Liver (tissue), 9 donors: ENCODE results near the gene TULP4. TPM values are rescaled to one million over a fixed set of nuclear protein-coding genes. Genes with fewer than 3 reads are reported as not detected.

Source experiments
- DNase-seq: peaks from one replicate; pipeline ENCODE4 v3.0.0-alpha.2; 2017; ENCODE audit warnings: low spot score
- H3K27ac ChIP-seq, 2 donors: one replicate each; pipeline ENCODE4 v1.7.0; 2013; ENCODE audit warnings: inconsistent platforms in 2 of 2, low read length in 2 of 2, control low read depth in 1 of 2, low read depth in 1 of 2, mild to moderate bottlenecking in 1 of 2
- H3K27me3 ChIP-seq, 4 donors: one replicate each; pipeline versions ENCODE4 v1.6.1 to v1.7.0; 2013; ENCODE audit warnings: low read length in 3 of 4, inconsistent platforms in 1 of 4, mild to moderate bottlenecking in 1 of 4, moderate library complexity in 1 of 4; ENCODE audit not compliant: control insufficient read depth in 4 of 4, insufficient read depth in 4 of 4
- H3K36me3 ChIP-seq, 4 donors: one replicate each; pipeline versions ENCODE4 v1.6.1 to v1.7.0; 2013; ENCODE audit warnings: low read length in 3 of 4, mild to moderate bottlenecking in 3 of 4, low read depth in 1 of 4, moderate library complexity in 1 of 4; ENCODE audit not compliant: control insufficient read depth in 4 of 4, insufficient read depth in 3 of 4
- H3K4me1 ChIP-seq, 4 donors: one replicate each; pipeline versions ENCODE4 v1.6.1 to v1.7.0; 2013; ENCODE audit warnings: low read length in 3 of 4, mild to moderate bottlenecking in 3 of 4, moderate library complexity in 1 of 4; ENCODE audit not compliant: control insufficient read depth in 4 of 4, insufficient read depth in 4 of 4
- H3K4me3 ChIP-seq, 3 donors: one replicate each; pipeline versions ENCODE4 v1.6.1 to v1.7.0; 2013; ENCODE audit warnings: low read length in 3 of 3, control low read depth in 1 of 3, low read depth in 1 of 3, mild to moderate bottlenecking in 1 of 3
- H3K9ac ChIP-seq, 2 donors: one replicate each; pipeline ENCODE4 v1.7.0; 2013; ENCODE audit warnings: low read length in 2 of 2, mild to moderate bottlenecking in 2 of 2, moderate library complexity in 2 of 2, control low read depth in 1 of 2, low read depth in 1 of 2
- H3K9me3 ChIP-seq, 4 donors: one replicate each; pipeline versions ENCODE4 v1.6.1 to v1.7.0; 2013; ENCODE audit warnings: low read length in 3 of 4; ENCODE audit not compliant: control insufficient read depth in 4 of 4
- EGR1 ChIP-seq, 2 donors: IDR thresholded peaks; 2 replicates each; pipeline ENCODE4 v1.6.1; 2016 to 2018; ENCODE audit warnings: antibody characterized with exemption in 2 of 2, low read depth in 2 of 2
- FOXA1 ChIP-seq: IDR thresholded peaks from 2 replicates; pipeline ENCODE4 v1.6.1; 2016; ENCODE audit warnings: antibody characterized with exemption
- FOXA2 ChIP-seq: IDR thresholded peaks from 2 replicates; pipeline ENCODE4 v1.6.1; 2016; ENCODE audit warnings: antibody characterized with exemption
- GABPA ChIP-seq, 2 donors: IDR thresholded peaks in 1 of 2; conservative IDR thresholded peaks in 1 of 2; 2 replicates each; pipeline ENCODE4 v1.6.1; 2016; ENCODE audit warnings: antibody characterized with exemption in 2 of 2, mild to moderate bottlenecking in 1 of 2, moderate library complexity in 1 of 2
- HNF4A ChIP-seq, 2 donors: conservative IDR thresholded peaks; 2 replicates each; pipeline ENCODE4 v1.6.1; 2016; ENCODE audit warnings: antibody characterized with exemption in 2 of 2, mild to moderate bottlenecking in 2 of 2
- HNF4G ChIP-seq: IDR thresholded peaks from 2 replicates; pipeline ENCODE4 v1.6.1; 2016; ENCODE audit warnings: antibody characterized with exemption
- JUND ChIP-seq, 2 donors: IDR thresholded peaks; 2 replicates each; pipeline ENCODE4 v1.6.1; 2016; ENCODE audit warnings: antibody characterized with exemption in 2 of 2
- RAD21 ChIP-seq, 2 donors: IDR thresholded peaks; 2 replicates each; pipeline ENCODE4 v1.6.1; 2016; ENCODE audit warnings: antibody characterized with exemption in 2 of 2, mild to moderate bottlenecking in 2 of 2
- RXRA ChIP-seq, 2 donors: IDR thresholded peaks; 2 replicates each; pipeline ENCODE4 v1.6.1; 2017 to 2018; ENCODE audit warnings: antibody characterized with exemption in 2 of 2, mild to moderate bottlenecking in 1 of 2
- SP1 ChIP-seq: IDR thresholded peaks from 2 replicates; pipeline ENCODE4 v1.6.1; 2018; ENCODE audit warnings: antibody characterized with exemption, mild to moderate bottlenecking
- TAF1 ChIP-seq: conservative IDR thresholded peaks from 2 replicates; pipeline ENCODE4 v1.6.1; 2016; ENCODE audit warnings: antibody characterized with exemption, mild to moderate bottlenecking
- YY1 ChIP-seq: IDR thresholded peaks from 2 replicates; pipeline ENCODE4 v1.6.1; 2016; ENCODE audit warnings: antibody characterized with exemption, mild to moderate bottlenecking
- WGBS: extraction: QIAGEN DNeasy Blood & Tissue Kit; methylation state at CpG from one replicate; pipeline ENCODE4 v1.1.7; 2013; 5-methylcytosine and 5-hydroxymethylcytosine counted together
- polyA plus RNA-seq, 2 donors: library from polyadenylated mRNA; stranded (reverse) in 1 of 2; unstranded in 1 of 2; fragments of 200-250 nt in 1 of 2; fragments of >200 nt in 1 of 2; fragmentation: Nextera tagmentation in 1 of 2; extraction: Ambion mirVana in 1 of 2; gene quantifications; one replicate each; pipeline versions ENCODE4 v1.2.1 to v1.2.3, GENCODE V29; 2013 to 2015
- total RNA-seq, 2 donors: library from RNA; depleted of rRNA; stranded (reverse); fragments of >200 nt; gene quantifications; one replicate each; pipeline ENCODE4 v1.2.3, GENCODE V29; 2014
- TF ChIP-seq, protein P1 (sequence below): IDR thresholded peaks from 2 replicates; pipeline ENCODE4 v1.6.1; 2016; ENCODE audit warnings: antibody characterized with exemption
- TF ChIP-seq, protein P2 (sequence below): IDR thresholded peaks from 2 replicates; pipeline ENCODE4 v1.6.1; 2016; ENCODE audit warnings: antibody characterized with exemption, mild to moderate bottlenecking
- TF ChIP-seq, protein P3 (sequence below): IDR thresholded peaks from 2 replicates; pipeline ENCODE4 v1.6.1; 2016; ENCODE audit warnings: antibody characterized with exemption
- TF ChIP-seq, protein P4 (sequence below): fragments of 150-350 bp; IDR thresholded peaks from 2 replicates; pipeline ENCODE4 v1.5.1; 2017; ENCODE audit warnings: improper control_type of control experiment, low read depth, low read length; ENCODE audit not compliant: missing input control
- TF ChIP-seq, protein P5 (sequence below): IDR thresholded peaks from 2 replicates; pipeline ENCODE4 v1.6.1; 2016; ENCODE audit warnings: antibody characterized with exemption
- donor health status: healthy.
- donor health status: healthy.
- donor health status: healthy.
- donor health status: healthy.
- donor health status: healthy.

The TULP4 gene
- total and polyA plus RNA-seq, 4 donors, result 2.2 to 53.3 (median 18.0) TPM

DNA sequence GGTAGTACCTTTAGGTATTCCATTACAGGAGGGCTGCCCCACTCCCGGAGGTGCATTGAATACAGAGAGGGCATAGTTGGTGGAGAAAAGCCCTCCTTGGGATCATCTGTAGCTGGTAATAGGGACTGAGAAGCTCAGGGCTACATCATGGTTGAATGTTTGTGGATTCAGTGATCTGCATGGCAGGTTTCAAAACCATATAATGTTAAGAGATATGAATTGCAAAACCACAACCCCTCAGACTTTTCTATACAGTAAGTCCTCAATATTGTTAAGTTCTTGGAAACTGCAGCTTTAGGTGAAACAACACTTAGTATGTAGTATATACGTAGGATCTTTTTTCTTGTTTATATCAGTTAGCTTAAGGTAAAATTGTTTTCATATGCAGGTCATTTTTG, 11.3 kb downstream of the TULP4 start:
- Histone ChIP-seq H3K4me1 (peaks cover 3 to 14% (median 7%) of the 10 kb centered on the region in 4 donors), H3K36me3 (no peaks in the 10 kb centered on the region), H3K27ac (no peak overlapping the region), H3K9me3 (no peaks in the 10 kb centered on the region), H3K27me3 (no peaks in the 10 kb centered on the region), H3K9ac (no peak overlapping the region), H3K4me3 (no peak overlapping the region)
- TF ChIP-seq, protein P1, sequence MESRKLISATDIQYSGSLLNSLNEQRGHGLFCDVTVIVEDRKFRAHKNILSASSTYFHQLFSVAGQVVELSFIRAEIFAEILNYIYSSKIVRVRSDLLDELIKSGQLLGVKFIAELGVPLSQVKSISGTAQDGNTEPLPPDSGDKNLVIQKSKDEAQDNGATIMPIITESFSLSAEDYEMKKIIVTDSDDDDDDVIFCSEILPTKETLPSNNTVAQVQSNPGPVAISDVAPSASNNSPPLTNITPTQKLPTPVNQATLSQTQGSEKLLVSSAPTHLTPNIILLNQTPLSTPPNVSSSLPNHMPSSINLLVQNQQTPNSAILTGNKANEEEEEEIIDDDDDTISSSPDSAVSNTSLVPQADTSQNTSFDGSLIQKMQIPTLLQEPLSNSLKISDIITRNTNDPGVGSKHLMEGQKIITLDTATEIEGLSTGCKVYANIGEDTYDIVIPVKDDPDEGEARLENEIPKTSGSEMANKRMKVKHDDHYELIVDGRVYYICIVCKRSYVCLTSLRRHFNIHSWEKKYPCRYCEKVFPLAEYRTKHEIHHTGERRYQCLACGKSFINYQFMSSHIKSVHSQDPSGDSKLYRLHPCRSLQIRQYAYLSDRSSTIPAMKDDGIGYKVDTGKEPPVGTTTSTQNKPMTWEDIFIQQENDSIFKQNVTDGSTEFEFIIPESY, result no peak
- TF ChIP-seq TAF1 (no peak), EGR1 (IDR thresholded peaks at IDR 0.05; ENCODE audit: low read depth in 2 of 2) (no peak), RXRA (IDR thresholded peaks at IDR 0.05) (no peak), JUND (IDR thresholded peaks at IDR 0.05) (no peak), RAD21 (IDR thresholded peaks at IDR 0.05) (no peak), GABPA (IDR thresholded peaks at IDR 0.05 in 1 of 2, conservative IDR thresholded peaks at IDR 0.05 in 1 of 2) (no peak), YY1 (no peak)
- TF ChIP-seq, protein P2, sequence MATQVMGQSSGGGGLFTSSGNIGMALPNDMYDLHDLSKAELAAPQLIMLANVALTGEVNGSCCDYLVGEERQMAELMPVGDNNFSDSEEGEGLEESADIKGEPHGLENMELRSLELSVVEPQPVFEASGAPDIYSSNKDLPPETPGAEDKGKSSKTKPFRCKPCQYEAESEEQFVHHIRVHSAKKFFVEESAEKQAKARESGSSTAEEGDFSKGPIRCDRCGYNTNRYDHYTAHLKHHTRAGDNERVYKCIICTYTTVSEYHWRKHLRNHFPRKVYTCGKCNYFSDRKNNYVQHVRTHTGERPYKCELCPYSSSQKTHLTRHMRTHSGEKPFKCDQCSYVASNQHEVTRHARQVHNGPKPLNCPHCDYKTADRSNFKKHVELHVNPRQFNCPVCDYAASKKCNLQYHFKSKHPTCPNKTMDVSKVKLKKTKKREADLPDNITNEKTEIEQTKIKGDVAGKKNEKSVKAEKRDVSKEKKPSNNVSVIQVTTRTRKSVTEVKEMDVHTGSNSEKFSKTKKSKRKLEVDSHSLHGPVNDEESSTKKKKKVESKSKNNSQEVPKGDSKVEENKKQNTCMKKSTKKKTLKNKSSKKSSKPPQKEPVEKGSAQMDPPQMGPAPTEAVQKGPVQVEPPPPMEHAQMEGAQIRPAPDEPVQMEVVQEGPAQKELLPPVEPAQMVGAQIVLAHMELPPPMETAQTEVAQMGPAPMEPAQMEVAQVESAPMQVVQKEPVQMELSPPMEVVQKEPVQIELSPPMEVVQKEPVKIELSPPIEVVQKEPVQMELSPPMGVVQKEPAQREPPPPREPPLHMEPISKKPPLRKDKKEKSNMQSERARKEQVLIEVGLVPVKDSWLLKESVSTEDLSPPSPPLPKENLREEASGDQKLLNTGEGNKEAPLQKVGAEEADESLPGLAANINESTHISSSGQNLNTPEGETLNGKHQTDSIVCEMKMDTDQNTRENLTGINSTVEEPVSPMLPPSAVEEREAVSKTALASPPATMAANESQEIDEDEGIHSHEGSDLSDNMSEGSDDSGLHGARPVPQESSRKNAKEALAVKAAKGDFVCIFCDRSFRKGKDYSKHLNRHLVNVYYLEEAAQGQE, result no peak
- DNase-seq, result no peak
- WGBS, result 92% methylated on average over 2 of the region's 2 CpGs

DNA sequence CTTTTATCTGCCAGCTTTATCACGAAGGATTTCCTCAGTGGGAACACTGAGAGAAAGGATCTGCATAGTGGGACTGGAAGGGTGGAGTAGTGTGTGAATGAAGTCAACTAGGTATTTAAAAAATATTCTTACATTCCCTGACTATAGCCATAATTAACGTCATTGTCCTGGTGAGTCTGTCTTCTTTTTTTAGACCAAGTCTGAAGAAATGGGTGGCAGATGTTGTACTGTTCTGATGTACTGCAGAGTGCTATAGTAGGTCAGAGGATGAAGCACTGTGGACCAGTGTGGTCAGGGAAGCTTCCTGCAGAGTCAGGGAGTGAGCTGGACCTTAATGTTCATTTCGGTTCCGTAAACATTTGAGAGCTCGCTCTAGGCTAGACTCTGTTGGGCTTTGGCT, 11.9 kb downstream of the TULP4 start:
- Histone ChIP-seq H3K9me3 (no peaks in the 10 kb centered on the region), H3K9ac (no peak overlapping the region), H3K4me1 (peaks cover 3 to 14% (median 7%) of the 10 kb centered on the region in 4 donors), H3K36me3 (no peaks in the 10 kb centered on the region), H3K4me3 (no peak overlapping the region), H3K27ac (no peak overlapping the region), H3K27me3 (no peaks in the 10 kb centered on the region)
- TF ChIP-seq, protein P3, sequence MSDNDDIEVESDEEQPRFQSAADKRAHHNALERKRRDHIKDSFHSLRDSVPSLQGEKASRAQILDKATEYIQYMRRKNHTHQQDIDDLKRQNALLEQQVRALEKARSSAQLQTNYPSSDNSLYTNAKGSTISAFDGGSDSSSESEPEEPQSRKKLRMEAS, result no peak
- no peak for TF ChIP-seq HNF4G
- 85% methylated on average over 5 of the region's 5 CpGs for WGBS
- DNase-seq, result no peak

DNA sequence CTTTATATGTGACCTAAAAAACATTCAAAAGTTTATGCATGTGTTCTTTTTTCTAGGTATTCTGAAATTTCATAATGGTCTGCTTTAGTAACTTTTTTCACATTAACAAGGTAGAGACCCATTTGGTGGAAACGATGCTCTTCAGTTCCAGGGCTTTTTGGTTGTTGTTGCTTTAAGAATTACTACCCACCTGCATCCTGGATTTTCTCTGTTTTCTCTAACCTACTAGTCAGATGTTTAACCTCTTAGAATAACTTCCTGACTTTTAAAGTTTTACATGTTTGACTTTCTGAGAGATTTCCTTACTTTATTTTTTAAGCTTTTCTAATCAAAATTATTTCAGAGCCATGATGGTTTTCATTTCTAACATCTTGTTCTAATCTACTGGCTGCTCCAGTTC, 14.9 kb downstream of the TULP4 start:
- Histone ChIP-seq H3K9me3 (no peaks in the 10 kb centered on the region), H3K36me3 (no peaks in the 10 kb centered on the region), H3K9ac (no peak overlapping the region), H3K27ac (no peak overlapping the region), H3K4me3 (no peak overlapping the region), H3K4me1 (peaks cover 3 to 14% (median 7%) of the 10 kb centered on the region in 4 donors), H3K27me3 (no peaks in the 10 kb centered on the region)
- 88% methylated on average over 1 of the region's 1 CpG for WGBS
- TF ChIP-seq YY1 (no peak), FOXA1 (no peak), GABPA (IDR thresholded peaks at IDR 0.05 in 1 of 2, conservative IDR thresholded peaks at IDR 0.05 in 1 of 2) (no peak), TAF1 (no peak), SP1 (no peak), HNF4A (conservative IDR thresholded peaks at IDR 0.05) (no peak), FOXA2 (no peak)
- TF ChIP-seq, protein P4, sequence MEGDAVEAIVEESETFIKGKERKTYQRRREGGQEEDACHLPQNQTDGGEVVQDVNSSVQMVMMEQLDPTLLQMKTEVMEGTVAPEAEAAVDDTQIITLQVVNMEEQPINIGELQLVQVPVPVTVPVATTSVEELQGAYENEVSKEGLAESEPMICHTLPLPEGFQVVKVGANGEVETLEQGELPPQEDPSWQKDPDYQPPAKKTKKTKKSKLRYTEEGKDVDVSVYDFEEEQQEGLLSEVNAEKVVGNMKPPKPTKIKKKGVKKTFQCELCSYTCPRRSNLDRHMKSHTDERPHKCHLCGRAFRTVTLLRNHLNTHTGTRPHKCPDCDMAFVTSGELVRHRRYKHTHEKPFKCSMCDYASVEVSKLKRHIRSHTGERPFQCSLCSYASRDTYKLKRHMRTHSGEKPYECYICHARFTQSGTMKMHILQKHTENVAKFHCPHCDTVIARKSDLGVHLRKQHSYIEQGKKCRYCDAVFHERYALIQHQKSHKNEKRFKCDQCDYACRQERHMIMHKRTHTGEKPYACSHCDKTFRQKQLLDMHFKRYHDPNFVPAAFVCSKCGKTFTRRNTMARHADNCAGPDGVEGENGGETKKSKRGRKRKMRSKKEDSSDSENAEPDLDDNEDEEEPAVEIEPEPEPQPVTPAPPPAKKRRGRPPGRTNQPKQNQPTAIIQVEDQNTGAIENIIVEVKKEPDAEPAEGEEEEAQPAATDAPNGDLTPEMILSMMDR, result no peak
- TF ChIP-seq, protein P5, sequence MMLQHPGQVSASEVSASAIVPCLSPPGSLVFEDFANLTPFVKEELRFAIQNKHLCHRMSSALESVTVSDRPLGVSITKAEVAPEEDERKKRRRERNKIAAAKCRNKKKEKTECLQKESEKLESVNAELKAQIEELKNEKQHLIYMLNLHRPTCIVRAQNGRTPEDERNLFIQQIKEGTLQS, result no peak
- TF ChIP-seq, protein P1, result no peak
- no peak for DNase-seq
